ENCODE results near the gene HEXB. TPM values are rescaled to one million over a fixed set of nuclear protein-coding genes. Genes with fewer than 3 reads are reported as not detected.

HEXB gene
- total RNA-seq, 1 experiment from 2014 or later = 56.3 TPM

DNA sequence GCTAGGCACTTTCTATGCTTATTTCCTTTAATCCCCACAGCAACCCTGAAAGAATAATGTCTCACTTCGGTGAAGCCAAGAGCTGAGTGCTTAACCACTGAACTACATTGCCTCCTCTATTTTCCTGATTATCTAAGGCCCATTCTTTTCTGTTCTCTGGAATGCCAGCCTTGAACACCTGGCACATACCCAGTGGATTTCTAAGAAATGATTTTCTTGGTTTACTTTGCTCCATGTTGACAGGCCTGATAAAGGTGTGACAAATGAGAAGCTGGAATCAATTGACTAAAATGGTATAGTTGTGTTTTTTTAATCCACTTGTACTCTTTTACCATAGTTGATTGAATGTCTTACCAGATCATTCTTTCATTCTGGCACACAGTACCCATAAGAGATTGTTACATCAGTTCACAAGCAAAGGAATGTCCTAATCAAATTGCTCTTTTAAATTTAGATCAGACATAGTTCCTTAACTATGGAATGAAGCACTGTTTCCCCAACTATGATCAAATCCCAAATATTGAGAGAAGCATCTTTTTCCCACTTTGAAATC lies 35.5 kb upstream of the HEXB start:
- WGBS (ENCODE audit: extremely low coverage, insufficient read length, low lambda C conversion rate) = no CpG with 5 or more reads among the region's 1 CpG
- Histone ChIP-seq H4K5ac (ENCODE audit: insufficient read length, low read depth, low read length) (no peak overlapping the region), H4K20me1 (ENCODE audit: control insufficient read depth, insufficient read depth, insufficient read length) (no peaks in the 10 kb centered on the region), H2AFZ (ENCODE audit: low read length) (no peak overlapping the region), H3K18ac (ENCODE audit: insufficient read length, low read depth, low read length) (no peak overlapping the region), H3K56ac (ENCODE audit: insufficient read length, low read depth, low read length) (no peak overlapping the region), H4K8ac (replicated peaks; ENCODE audit: insufficient read length, low read depth, low read length) (no peak overlapping the region), H3K14ac (ENCODE audit: insufficient read depth, low read length) (no peak overlapping the region), H3K23ac (ENCODE audit: insufficient read length, low read depth, low read length) (no peak overlapping the region), H3K27ac (ENCODE audit: insufficient read length, low read depth, low read length) (no peak overlapping the region), H2BK15ac (ENCODE audit: low read depth, low read length) (no peak overlapping the region), H2BK120ac (ENCODE audit: low read depth, low read length, poor library complexity, severe bottlenecking) (no peak overlapping the region), H2BK12ac (ENCODE audit: insufficient read length, low read depth, low read length) (no peak overlapping the region), H3K23me2 (ENCODE audit: insufficient read length, low read depth, low read length, poor library complexity, severe bottlenecking) (no peaks in the 10 kb centered on the region), H3K9ac (ENCODE audit: extremely low read depth, insufficient read length, low read length) (no peak overlapping the region), H3K4ac (ENCODE audit: low read depth, low read length) (no peak overlapping the region), H4K91ac (ENCODE audit: insufficient read length, low read depth, low read length) (no peak overlapping the region), H2BK5ac (ENCODE audit: insufficient read length, low read length) (no peak overlapping the region), H3T11ph (ENCODE audit: low read length) (no peak overlapping the region), H3K4me1 (ENCODE audit: insufficient read depth, low read length) (no peaks in the 10 kb centered on the region; the same call in 1 of the 2 replicates), H3K4me2 (ENCODE audit: insufficient read depth, insufficient read length, low read length) (no peak overlapping the region), H2AK5ac (ENCODE audit: insufficient read length, low read length) (no peak overlapping the region), H2BK20ac (ENCODE audit: low read depth, low read length, poor library complexity, severe bottlenecking) (no peak overlapping the region), H3K9me3 (ENCODE audit: control insufficient read depth, low read depth, low read length) (no peaks in the 10 kb centered on the region), H3K27me3 (ENCODE audit: insufficient read depth, low read length) (no peaks in the 10 kb centered on the region), H3K79me2 (ENCODE audit: insufficient read depth, low read length) (no peaks in the 10 kb centered on the region), H3K79me1 (ENCODE audit: insufficient read depth, low read depth, low read length, poor library complexity, severe bottlenecking) (no peaks in the 10 kb centered on the region)
- H3K27me3 Mint-ChIP-seq (ENCODE audit: low read depth) = no peaks in the 10 kb centered on the region; the same call in 1 of the 2 replicates
- H3K27ac Mint-ChIP-seq = no peak overlapping the region
- H3K36me3 Mint-ChIP-seq (ENCODE audit: insufficient read depth in 1 of 3, low read depth in 3 of 3) = no peaks in the 10 kb centered on the region
- no peak overlapping the region for H3K4me3 Mint-ChIP-seq
- no peak for DNase-seq
- peaks cover 6 to 19% of the 10 kb centered on the region in 2 experiments for H3K4me1 Mint-ChIP-seq
- TF ChIP-seq, protein P1, sequence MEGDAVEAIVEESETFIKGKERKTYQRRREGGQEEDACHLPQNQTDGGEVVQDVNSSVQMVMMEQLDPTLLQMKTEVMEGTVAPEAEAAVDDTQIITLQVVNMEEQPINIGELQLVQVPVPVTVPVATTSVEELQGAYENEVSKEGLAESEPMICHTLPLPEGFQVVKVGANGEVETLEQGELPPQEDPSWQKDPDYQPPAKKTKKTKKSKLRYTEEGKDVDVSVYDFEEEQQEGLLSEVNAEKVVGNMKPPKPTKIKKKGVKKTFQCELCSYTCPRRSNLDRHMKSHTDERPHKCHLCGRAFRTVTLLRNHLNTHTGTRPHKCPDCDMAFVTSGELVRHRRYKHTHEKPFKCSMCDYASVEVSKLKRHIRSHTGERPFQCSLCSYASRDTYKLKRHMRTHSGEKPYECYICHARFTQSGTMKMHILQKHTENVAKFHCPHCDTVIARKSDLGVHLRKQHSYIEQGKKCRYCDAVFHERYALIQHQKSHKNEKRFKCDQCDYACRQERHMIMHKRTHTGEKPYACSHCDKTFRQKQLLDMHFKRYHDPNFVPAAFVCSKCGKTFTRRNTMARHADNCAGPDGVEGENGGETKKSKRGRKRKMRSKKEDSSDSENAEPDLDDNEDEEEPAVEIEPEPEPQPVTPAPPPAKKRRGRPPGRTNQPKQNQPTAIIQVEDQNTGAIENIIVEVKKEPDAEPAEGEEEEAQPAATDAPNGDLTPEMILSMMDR (conservative IDR thresholded peaks at IDR 0.05) = no peak
- H3K9me3 Mint-ChIP-seq = no peaks in the 10 kb centered on the region

Data from H9 (cell line).